ENCODE results near the gene CTPS1.

Gene CTPS1

GRCh38 chr1:40989066-40989465, 9.6 kb downstream of the CTPS1 start:
- no peak for DNase-seq

GRCh38 chr1:40997096-40997495, 17.6 kb downstream of the CTPS1 start:
- DNase-seq = no peak

GRCh38 chr1:40998668-40999067, 19.2 kb downstream of the CTPS1 start:
- DNase-seq = no peak

- no peak for DNase-seq
These were observed 23.7 kb downstream of the CTPS1 start for GRCh38 chr1:41003127-41003639.

GRCh38 chr1:41003640-41004220, 24.2 kb downstream of the CTPS1 start:
- DNase-seq = peak in 50 of 51 donors; percentile 4 to 90 (median 63)

GRCh38 chr1:41005876-41006275, 26.4 kb downstream of the CTPS1 start:
- no peak for DNase-seq

- DNase-seq = peak in 2 of 51 donors; percentile 49 to 63
These were observed 27.7 kb downstream of the CTPS1 start for GRCh38 chr1:41006942-41007865.

GRCh38 chr1:41009466-41009865, 30.0 kb downstream of the CTPS1 start:
- DNase-seq = no peak

- DNase-seq = no peak
These were observed 30.8 kb downstream of the CTPS1 start for GRCh38 chr1:41010345-41010744.

- no peak for DNase-seq
These were observed 33.5 kb downstream of the CTPS1 start for GRCh38 chr1:41013024-41013423.

- DNase-seq = no peak
These were observed 34.3 kb downstream of the CTPS1 start for GRCh38 chr1:41013796-41014195.

- DNase-seq = no peak
These were observed 35.4 kb downstream of the CTPS1 start for GRCh38 chr1:41014871-41015270.

- no peak for DNase-seq
These were observed 35.9 kb downstream of the CTPS1 start for GRCh38 chr1:41015281-41015896.

GRCh38 chr1:41015897-41016470, 36.5 kb downstream of the CTPS1 start:
- no peak for DNase-seq

- DNase-seq = no peak
These were observed 37.9 kb downstream of the CTPS1 start for GRCh38 chr1:41017141-41018017.

GRCh38 chr1:41018018-41018410, 38.5 kb downstream of the CTPS1 start:
- DNase-seq = no peak

- DNase-seq = no peak
These were observed 39.9 kb downstream of the CTPS1 start for GRCh38 chr1:41019353-41019745.

GRCh38 chr1:41020109-41020576, 40.6 kb downstream of the CTPS1 start:
- no peak for DNase-seq

- DNase-seq = no peak
These were observed 41.2 kb downstream of the CTPS1 start for GRCh38 chr1:41020654-41021053.

GRCh38 chr1:41021526-41022308, 42.2 kb downstream of the CTPS1 start, which contains the start of gene SLFNL1:
TSS of gene SLFNL1 (minus strand) at chr1:41021725. CDS start at chr1:41020660, 1,065 bp downstream.
- DNase-seq = no peak

All from hypothalamus (tissue), 51 donors.